ENCODE measurements around the gene RTKN. TPM values are rescaled to one million over a fixed set of nuclear protein-coding genes. Genes with fewer than 3 reads are reported as not detected.

The RTKN gene
- total and polyA plus RNA-seq, 10 of the 15 experiments (the other 5 are each of a cell fraction or from before 2014, with no cell fraction given), result 0.50 to 12.3 (median 5.4) TPM

- in situ Hi-C loops (cut with MboI), result no loop called here
- 89% methylated on average over 2 of the region's 2 CpGs for WGBS (ENCODE audit: insufficient coverage, insufficient replicate concordance, low lambda C conversion rate, missing lambda C conversion rate)
- Histone ChIP-seq H3K4me1 (ENCODE audit: control insufficient read depth, insufficient read depth, low read length) (no peaks in the 10 kb centered on the region), H3K27ac (ENCODE audit: control insufficient read depth, insufficient read depth) (no peak overlapping the region), H3K9ac (ENCODE audit: control insufficient read depth, insufficient read depth, low read length) (no peak overlapping the region), H2AFZ (ENCODE audit: control insufficient read depth, low read depth, low read length) (no peak overlapping the region), H4K20me1 (ENCODE audit: control insufficient read depth, insufficient read depth) (no peaks in the 10 kb centered on the region), H3K9me3 (replicated peaks; ENCODE audit: control insufficient read depth, insufficient read depth, low read length) (no peaks in the 10 kb centered on the region), H3K27me3 (replicated peaks in 1 of 2; ENCODE audit: control insufficient read depth in 2 of 2, insufficient read depth in 2 of 2, low read length in 1 of 2) (no peaks in the 10 kb centered on the region), H3K36me3 (ENCODE audit: control insufficient read depth in 2 of 2, insufficient read depth in 2 of 2, low read length in 1 of 2) (no peaks in the 10 kb centered on the region), H3K79me2 (ENCODE audit: control insufficient read depth, insufficient read depth, low read length) (no peaks in the 10 kb centered on the region), H3K4me3 (no peak overlapping the region), H3K4me2 (ENCODE audit: control insufficient read depth, insufficient read depth) (no peak overlapping the region)
- FAIRE-seq (no peak), DNase-seq (ENCODE audit: low read depth, low spot score) (no peak), ATAC-seq (no peak)
- ChIA-PET SMC1A (ENCODE audit: uncharacterized antibody, unreplicated experiment) (interaction anchor here (0.6 kb wide), 1 partner anchor 46 kb away, joined by 3 read pairs; no protein-coding TSS in a partner anchor), POLR2A (interaction anchor here (0.5 to 1.0 kb wide), 3 partner anchors 8 to 207 kb away, joined by 3 to 10 read pairs (median 3); no protein-coding TSS in a partner anchor), CTCF (no interaction called here), RAD21 (ENCODE audit: unreplicated experiment) (no interaction called here)
- intact Hi-C loops (cut with micrococcal nuclease; ENCODE audit: unreplicated experiment), result no loop called here
- TF ChIP-seq SMC3 (IDR thresholded peaks at IDR 0.05; ENCODE audit: borderline replicate concordance, low read length) (no peak), IRF5 (IDR thresholded peaks at IDR 0.05; ENCODE audit: borderline replicate concordance) (no peak), IKZF2 (IDR thresholded peaks at IDR 0.05) (no peak), POLR2AphosphoS5 (IDR thresholded peaks at IDR 0.05; ENCODE audit: low read length) (no peak), TCF7 (IDR thresholded peaks at IDR 0.05; ENCODE audit: borderline replicate concordance) (no peak), STAT1 (conservative IDR thresholded peaks at IDR 0.05) (no peak)
- BruUV-seq (replicated peaks), result no TSS peak
These were observed 7.0 kb upstream of the RTKN start for GRCh38 chr2:74448771-74449170.
